NCI-H2107 (cell line): Measurements from ENCODE around the gene CFL2.
"Not testable (repeated sequence)": the region's sequence is repeated elsewhere in the genome, so short reads cannot be mapped to it uniquely, and the experiment has no call there.

Experiments
- DNase-seq: peaks from one replicate; lab custom pipeline; 2025; lab: John Stamatoyannopoulos, UW

The CFL2 gene

DNA sequence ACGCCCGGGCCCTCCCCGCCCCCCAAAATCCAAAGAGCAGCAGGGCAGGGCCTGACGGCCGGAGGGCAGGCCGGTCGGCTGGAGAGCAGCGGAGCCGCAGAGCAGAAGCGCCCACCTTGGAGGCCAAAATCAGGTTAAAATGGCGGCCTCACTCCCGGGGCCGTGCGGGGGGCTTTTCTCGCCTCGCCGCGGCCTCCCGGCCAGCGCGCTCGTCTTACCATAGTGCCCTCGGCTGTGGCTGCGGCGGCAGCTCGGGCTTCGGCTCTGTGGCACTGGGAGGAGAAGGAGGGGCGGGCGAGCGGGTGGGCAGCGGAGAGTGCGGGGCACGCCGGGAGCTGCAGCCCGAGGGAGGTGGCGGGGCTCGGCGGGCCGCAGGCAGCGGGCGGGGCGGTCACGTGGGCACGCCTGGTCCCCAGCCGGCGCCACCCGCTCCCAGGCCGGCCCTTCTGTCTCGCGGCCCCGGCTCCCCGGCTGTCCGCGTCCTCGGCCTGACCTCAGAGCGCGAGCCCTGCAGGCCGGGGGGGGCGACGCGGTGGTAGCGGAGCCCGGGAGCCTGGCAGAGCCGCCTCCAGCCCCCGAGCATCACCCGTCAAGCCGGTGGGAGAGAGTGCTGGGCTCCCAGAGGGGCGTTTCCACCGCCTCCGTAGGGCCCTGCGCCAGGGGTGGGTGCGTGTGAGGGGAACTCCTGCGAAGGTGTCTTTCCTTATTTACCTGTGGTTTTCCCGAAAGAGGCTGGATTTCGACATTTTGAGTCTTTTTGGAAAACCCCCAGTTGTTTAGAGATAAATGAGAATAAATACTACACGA, at the start of gene CFL2:
Gene CFL2, minus strand, starts transcription at position 274 of the 807 bp plus-strand sequence. Its CDS starts 53 bp downstream, at position 221.
- peak; percentile 47 for DNase-seq

DNA sequence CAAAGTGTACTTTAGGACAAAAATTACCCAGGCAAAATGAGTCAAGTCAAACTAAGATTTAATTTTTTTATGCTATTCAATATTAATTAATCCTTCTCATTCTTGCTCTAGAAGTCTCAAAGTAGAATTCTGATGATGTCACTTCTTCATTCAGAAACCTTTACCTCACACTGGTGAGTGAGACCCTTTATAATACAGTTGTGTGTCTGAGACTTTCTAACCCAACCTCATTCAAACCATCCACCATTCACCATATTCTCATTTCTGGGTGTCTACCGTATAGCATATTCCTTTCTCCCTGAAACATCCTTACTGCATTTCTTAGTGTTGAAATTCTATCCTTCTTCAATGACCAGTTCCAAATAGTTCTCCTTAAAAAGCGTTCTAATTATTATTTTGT, 40.8 kb upstream of the CFL2 start:
- no peak for DNase-seq

DNA sequence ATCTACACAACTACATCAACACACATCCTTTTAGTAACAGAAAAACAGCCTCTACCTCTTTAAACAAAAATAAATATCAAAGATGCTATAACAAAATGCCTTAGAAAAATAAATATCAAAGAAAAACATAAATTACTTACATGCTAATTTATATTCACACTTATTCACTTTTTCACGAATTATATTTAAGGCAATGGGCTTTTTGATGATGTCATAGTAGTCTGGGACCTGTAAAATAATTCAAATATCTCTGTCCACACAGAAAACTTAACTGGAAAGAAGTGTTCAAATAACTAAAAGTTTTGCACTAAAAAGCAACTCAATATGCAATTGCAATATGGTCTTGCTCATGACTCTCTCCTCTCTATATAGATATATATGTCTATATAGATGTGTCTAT, 40.3 kb upstream of the CFL2 start:
- no peak for DNase-seq

DNA sequence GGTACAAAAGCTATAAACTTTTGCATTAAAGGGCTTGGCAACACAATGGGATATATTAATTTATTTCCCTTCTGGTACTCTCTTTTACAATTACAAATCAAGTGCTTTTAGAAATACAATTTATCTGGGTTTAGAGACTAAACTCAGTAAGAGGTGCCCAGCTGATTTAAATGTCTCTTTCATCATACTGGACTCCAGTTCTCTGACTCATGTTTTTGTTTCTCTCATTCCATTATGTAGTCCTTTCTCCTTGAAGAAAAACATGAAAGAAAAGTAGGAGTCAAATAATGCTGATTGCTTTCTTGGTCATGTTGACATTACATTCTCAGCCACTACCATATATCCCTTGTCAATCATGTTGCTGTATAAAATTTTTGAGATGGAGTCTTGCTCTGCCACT, 36.3 kb upstream of the CFL2 start:
- no peak for DNase-seq

DNA sequence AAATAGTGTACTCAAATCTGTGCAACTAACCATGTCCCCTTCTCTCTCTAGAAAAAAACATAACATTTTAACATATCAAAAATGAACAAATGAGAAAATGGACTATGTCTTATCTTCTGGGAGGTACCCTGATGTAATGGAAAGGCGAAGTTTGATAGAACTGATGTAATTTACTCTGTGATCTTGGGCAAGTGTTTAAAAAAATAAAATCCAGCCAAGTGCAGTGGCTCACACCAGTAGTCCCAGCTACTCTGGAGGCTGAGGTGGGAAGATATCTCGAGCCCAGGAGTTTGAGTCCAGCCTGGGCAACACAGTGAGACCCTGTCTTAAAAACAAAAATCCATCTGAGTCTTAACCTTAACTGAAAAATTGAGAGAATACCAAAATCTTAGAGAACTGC, 35.8 kb upstream of the CFL2 start:
- no peak for DNase-seq

DNA sequence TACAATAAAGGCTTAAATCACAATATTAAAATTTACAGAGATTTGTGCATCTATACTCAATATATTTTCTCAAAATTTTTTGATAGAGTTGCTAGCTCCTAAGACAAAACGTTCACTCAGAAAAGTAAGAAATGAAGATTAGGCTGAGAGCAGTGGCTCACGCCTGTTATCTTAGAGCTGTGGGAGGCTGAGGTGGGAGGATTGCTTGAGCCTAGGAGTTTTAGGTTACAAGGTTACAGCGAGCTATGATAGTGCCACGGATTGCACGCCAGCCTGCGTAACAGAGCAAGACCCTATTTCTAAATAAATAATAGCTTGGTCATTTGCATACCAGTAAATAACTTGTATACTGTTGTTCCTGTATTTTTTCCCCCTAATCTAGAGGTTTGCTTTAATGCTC, 35.0 kb upstream of the CFL2 start:
- no peak for DNase-seq

DNA sequence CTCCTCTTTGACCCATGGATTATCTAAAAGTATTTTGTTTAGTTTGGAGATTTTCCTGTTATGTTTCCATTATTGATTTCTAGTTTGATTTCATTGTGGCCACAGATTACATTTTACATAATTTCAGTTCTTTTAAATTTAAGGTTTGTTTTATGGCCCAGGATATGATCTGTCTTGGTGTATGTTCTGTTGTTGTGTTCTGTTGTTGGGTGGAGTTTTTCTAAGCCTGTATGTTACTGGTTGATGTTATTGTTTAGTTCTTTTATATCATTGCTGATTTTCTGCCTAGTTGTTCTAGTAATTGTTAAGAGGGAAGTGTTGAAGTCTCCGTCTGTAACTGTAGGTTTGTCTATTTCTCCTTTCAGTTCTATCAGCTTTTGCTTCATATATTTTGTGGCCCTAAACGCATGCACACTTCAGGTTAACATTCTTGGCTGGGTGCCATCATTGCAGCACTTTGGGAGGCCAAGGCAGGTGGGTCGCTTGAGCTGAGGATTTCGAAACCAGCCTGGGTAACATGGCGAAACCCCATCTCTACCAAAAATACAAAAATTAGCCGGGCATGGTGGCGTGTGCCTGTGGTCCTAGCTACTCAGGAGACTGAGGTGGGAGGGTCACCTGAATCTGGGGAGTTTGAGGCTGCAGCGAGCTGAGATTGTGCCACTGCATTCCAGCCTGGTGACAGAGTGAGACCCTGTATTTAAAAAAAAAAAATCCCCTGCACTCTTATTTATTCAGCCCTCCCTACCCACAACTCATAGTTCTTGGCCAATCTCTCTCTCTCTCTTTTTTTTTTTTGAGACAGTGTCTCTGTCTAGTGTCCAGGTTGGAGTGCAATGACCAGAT, 28.1 kb upstream of the CFL2 start:
- no peak for DNase-seq

DNA sequence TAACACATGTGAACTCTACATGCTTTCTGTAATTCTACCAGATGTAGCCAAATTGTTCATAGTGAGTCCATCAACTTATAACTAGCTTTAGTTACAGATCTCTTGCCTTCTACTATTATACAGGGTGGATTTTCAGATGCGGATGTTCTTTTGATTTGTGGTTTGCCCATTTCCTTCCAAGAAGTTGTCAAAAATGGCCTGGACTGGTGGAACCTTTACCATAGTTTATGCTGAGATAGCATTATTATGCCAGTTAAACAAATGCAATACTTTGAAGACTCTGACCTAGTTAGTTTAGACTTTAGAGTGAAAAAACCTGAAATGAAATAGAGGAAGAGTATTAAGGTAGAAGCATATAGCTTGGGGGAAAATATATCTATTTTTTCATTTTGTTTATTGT, 27.4 kb upstream of the CFL2 start:
- DNase-seq = no peak

DNA sequence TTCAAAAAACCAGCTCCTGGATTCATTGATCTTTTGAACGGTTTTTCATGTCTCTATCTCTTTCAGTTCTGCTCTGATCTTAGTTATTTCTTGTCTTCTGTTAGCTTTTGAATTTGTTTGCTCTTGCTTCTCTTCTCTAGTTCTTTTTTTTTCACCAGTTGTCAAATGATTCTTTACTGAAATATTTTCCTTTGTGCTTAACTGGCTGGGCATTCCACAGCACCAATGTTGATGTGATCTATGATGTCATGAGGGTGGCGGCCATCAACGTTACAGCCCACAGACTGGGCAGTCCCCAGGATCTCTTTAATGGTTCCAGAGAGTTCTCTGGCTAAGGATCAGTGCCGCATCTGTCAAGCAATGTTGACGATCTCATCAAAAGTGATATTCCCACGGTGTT, 25.7 kb upstream of the CFL2 start:
- DNase-seq = not testable (repeated sequence)

DNA sequence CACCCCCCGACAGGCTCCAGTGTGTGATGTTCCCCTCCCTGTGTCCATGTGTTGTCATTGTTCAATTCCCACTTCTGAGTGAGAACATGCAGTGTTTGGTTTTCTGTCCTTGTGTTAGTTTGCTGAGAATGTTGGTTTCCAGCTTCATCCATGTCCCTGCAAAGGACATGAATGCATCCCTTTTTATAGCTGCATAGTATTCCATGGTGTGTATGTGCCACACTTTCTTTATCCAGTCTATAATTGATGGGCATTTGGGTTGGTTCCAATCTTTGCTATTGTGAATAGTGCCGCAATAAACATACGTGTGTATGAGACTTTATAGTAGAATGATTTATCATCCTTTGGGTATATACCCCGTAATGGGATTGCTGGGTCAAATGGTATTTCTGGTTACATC, 22.7 kb upstream of the CFL2 start:
- DNase-seq = not testable (repeated sequence)

DNA sequence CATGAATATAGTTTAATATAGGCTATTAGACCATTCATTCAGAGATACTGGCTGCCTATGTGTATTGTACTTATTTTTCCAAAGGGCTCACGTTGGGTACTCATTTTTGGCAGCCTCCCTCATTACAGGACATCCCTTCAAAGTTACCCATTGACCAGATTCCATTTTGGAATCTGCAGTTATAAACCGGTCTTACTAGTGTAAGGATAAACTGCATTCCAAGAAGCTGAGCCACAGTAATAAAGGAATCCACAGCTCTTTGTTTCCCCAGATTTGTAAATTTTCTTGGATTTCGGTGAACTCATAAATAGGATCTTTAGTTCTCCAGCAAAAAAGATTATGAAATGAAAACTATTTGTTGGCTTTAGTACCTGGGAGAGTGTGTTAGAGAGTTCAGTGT, 18.9 kb upstream of the CFL2 start:
- DNase-seq = no peak

DNA sequence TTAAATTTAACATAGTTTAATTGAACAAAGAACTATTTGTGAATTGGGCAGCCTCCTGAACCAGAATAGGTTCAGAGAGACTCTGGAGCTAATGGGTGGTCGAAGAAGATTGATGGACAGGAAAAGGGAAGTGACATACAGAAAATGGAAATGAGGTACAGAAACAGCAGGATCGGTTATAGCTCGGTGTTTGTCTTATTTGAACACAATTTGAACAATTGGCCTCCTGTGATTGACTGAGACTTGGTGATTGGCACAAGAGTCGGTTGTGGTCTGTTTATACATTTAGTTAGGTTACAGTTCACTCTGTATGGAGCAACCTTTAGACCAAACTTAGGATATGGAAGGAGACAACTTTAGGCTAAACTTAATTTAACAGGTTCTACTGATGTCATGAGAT, 18.4 kb upstream of the CFL2 start:
- DNase-seq = no peak

DNA sequence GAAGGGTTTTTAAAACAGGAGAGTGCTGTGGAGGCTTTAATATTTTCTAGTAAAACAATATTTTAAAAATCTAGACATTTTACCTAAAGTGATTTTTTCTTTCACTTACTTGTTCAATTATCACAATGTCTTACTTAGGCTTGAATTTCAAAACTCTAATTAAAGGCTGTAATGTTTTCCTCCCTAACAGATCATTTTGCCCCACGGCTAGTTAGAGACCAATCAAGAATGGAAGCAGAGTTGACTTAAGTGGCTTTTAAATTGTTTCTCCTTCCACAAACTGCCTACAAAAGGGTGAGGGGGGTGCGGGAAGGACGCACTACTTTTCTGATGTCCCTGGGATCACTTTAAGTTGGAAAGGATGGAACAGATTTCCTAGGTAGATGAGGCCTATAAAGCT, 9.5 kb upstream of the CFL2 start:
- DNase-seq = no peak

DNA sequence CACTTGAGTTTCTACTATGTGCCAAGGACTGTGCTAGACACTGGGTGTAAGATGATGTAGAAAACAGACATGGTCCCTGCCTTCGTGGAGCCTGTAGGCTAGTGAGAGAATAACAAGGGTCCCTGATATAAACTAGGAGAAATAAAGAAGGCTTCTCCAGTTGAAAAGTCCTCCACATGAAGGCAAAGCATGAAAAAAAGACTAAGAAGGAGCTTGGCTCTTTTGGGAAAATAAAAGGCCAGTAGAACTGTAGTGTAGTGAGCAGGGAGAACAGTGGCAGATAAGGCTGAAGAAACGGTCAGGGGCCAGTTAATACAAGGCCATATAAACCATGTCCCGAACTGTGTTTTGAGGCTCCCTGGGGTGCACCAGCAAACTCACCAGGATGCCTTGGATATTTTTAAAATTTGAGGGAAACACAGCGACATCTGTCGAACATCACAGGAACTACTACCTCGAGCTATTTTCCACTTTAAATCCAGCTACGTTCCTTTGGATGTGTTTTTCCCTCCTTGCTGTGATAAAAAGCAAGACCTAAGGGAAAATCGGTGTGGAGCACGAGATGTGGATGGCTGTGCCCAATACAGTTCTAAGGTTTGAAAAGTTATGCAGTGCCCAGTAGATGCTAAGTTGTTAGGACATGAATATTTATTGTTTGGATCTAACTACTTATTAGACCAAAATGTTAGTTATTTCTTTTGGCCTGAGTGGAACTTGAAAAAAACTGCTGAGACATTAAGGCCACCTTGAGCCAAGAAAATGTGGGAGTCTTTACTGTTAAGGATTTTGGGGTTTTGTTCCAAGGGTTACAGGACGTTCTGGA, 8.5 kb upstream of the CFL2 start:
- peak; percentile 57 for DNase-seq

DNA sequence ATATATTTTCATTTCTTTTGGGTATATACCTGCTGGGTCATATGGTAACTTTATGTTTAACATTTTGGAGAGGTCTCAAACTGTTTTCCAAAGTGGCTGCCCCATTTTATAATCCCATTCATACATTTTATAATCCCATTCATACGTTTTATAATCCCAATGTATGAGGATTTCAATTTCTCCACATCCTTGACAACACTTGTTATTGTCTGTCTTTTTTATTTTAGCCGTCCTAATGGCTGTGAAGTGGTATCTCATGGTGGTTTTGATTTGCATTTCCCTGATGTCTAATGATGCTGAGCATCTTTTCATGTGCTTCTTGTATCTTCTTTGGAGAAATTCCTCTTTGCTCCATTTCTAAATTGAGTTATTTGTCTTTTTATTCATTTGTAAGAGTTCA, 6.7 kb upstream of the CFL2 start:
- DNase-seq = no peak

DNA sequence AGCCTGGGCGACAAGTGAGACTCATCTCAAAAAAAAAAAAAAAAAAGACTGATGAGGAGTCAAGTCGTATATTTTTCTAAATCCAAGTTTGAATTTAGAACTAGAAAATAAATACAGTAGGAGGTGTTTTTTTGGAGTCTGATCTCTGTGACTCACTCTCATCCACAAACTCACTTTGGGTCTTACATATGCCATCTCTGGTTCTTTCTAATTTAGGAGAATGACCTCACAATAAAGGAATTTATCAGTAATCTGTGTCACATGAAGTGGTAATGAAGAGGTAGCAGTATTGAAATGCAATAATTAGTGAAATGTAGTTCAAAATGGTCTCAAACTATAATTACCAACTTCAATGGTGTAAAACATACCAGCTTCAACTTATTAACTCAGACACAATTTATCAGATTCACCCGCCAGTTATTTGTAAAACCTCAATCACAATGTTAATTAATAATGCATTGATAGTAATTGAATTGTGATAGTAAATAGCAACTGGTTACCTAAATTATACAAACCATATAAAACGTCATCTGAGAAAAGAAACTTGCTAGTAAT, 4.4 kb upstream of the CFL2 start:
- no peak for DNase-seq

DNA sequence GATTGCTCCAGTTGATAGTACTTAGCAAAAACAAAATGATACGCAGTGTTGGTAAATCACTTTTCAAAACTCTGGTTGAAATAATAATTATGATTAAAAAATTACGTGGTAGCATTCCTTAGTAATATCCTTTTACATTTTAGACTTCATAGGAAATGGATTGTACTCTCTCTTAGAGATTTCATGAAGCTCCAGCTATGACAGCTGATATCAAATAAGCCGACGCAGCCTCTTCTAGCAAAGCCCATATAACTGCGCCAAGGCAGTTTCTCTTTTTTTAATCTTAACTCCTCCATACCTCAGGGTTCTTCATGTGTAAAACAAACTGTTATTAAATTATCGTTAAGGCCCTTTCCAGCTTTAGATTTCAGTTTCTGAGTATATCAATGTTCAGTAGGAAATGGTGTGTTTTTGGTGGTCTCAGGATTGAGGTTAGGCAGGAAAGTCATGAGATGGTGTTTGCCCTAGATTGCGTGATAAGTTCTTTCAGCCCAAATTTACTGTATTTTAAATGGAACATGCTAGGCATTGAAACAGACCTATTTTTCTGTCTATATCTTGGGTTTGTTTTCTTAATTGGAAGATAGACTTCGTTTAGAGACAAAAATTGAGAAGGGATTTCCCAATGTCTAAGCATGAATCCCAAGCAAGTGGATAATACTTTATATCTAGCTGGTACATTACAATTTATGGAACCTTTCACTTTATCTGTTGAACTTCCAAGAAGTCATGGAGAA, 902 bp upstream of the CFL2 start:
- DNase-seq = no peak

DNA sequence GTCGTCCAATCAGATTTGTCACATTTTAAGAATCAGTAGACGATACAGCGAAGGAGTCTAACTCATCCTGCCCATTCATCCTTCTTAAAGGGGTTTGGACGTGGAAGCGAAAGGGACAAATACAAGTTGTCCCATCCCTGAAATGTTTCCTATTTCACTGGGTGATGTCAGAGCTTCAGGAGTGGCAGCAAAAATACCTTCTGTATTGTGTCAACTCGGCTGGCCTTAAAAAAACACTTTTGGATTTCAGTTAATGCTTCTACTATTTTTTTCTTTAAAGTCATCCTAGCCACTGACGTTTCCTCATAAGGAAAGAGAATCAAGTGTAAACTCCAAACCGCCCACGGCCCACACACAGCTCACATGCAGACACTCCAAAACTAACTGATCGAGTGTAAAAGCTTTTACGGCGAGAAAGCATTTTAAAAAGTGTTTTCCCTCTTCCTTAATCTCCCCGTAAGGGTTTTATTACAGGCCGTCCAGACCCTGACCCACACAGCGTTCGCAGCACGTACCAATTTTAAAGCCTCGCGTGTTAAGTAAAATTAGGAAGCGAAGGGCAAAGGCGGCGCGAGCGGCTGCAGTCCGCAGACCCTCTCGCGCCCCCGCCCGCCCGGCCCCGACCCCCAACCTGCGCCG, 593 bp downstream of the CFL2 start:
- DNase-seq = no peak

DNA sequence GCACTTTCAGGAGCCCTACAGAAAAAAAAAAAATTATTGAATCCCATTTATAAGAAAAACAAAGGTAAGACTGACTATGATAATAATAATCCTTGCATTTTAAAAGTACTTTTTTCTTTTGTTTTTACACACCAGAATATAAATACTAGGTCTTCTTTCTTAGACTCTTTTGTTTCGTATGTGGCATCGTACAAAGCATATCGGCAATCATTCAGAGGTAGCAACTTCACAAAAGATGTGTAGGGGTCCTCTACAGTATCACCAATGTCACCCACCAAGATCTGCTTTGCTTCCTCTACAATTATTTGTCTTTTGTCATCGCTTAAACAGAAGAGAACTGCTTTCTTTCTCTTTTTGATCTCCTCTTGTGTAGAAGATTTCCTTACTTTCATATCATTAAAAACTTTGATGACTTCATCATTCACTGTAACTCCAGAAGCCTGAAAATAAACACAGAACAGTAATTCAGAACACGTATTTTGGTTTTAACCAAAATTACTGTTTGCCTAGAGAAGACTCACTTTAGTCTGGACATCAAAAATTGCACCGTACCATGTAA, 1.2 kb downstream of the CFL2 start:
- DNase-seq = no peak
